Smooth muscle cell (in vitro differentiated cells): ENCODE measurements around the gene COL4A5. TPM values are rescaled to one million over a fixed set of nuclear protein-coding genes. Genes with fewer than 3 reads are reported as not detected.

ENCODE experiments used
- DNase-seq: peaks from one replicate; lab custom pipeline; 2025; ENCODE audit not compliant: unreplicated experiment; lab: John Stamatoyannopoulos, UW
- H2AFZ ChIP-seq: fragments of 200-600 bp; sonication (generic); 2 replicates; pipeline ENCODE4 v1.6.0; 2016; ENCODE audit warnings: antibody characterized with exemption, low read depth, mild to moderate bottlenecking
- H3F3A ChIP-seq: fragments of 200-600 bp; sonication (generic); 2 replicates; pipeline ENCODE4 v1.6.0; 2017; ENCODE audit warnings: antibody characterized with exemption, low read depth
- H3K27ac ChIP-seq: fragments of 200-600 bp; sonication (generic); 2 replicates; pipeline ENCODE4 v1.5.1; 2016; ENCODE audit warnings: low read depth, mild to moderate bottlenecking
- H3K27me3 ChIP-seq: fragments of 200-600 bp; sonication (generic); 2 replicates; pipeline ENCODE4 v1.6.1; 2016; ENCODE audit warnings: low read depth, mild to moderate bottlenecking
- H3K36me3 ChIP-seq: fragments of 200-600 bp; sonication (generic); 2 replicates; pipeline ENCODE4 v1.5.1; 2016; ENCODE audit warnings: low read depth
- H3K4me1 ChIP-seq: fragments of 200-600 bp; sonication (generic); 2 replicates; pipeline ENCODE4 v1.5.1; 2016; ENCODE audit warnings: low read depth
- H3K4me2 ChIP-seq: fragments of 200-600 bp; sonication (generic); 2 replicates; pipeline ENCODE4 v1.6.0; 2016; ENCODE audit warnings: mild to moderate bottlenecking
- H3K4me3 ChIP-seq: fragments of 200-600 bp; sonication (generic); 2 replicates; pipeline ENCODE4 v1.5.1; 2016; ENCODE audit warnings: mild to moderate bottlenecking
- H3K79me2 ChIP-seq: fragments of 200-600 bp; sonication (generic); 2 replicates; pipeline ENCODE4 v1.6.0; 2016; ENCODE audit warnings: low read depth, mild to moderate bottlenecking
- H3K9ac ChIP-seq: fragments of 200-600 bp; sonication (generic); 2 replicates; pipeline ENCODE4 v1.6.0; 2016; ENCODE audit warnings: low read depth
- H3K9me3 ChIP-seq: fragments of 200-600 bp; sonication (generic); replicated peaks from 2 replicates; pipeline ENCODE4 v1.5.1; 2016; ENCODE audit warnings: low read depth
- H4K20me1 ChIP-seq: fragments of 200-600 bp; sonication (generic); 2 replicates; pipeline ENCODE4 v1.6.0; 2016; ENCODE audit warnings: low read depth
- CTCF ChIP-seq: fragments of 200-600 bp; sonication (generic); IDR thresholded peaks from 2 replicates; pipeline ENCODE4 v1.5.1; 2017; ENCODE audit warnings: borderline replicate concordance, mild to moderate bottlenecking, antibody characterized with exemption; ENCODE audit not compliant: insufficient read depth, poor library complexity, severe bottlenecking
- WGBS: methylation state at CpG from one replicate; pipeline ENCODE4 v1.1.7; 2016; ENCODE audit warnings: low lambda C conversion rate; 5-methylcytosine and 5-hydroxymethylcytosine counted together
- polyA plus RNA-seq: library from polyadenylated mRNA; unstranded; fragments of >200 nt; fragmentation: Nextera tagmentation; extraction: Ambion mirVana; gene quantifications from 2 replicates; pipeline ENCODE4 v1.2.1, GENCODE V29; 2016
- total RNA-seq: library from RNA; depleted of rRNA; stranded (reverse); fragments of >200 nt; gene quantifications from 2 replicates; pipeline ENCODE4 v1.2.3, GENCODE V29; 2014

Gene COL4A5
- total and polyA plus RNA-seq, 2 experiments from 2014 or later, result 42.3 to 101 TPM

GRCh38 chrX:108582151-108582550 is 142.5 kb downstream of the COL4A5 start:
- DNase-seq, result no peak
- Histone ChIP-seq H3K79me2 (no peaks in the 10 kb centered on the region), H2AFZ (no peak overlapping the region), H3K27me3 (no peaks in the 10 kb centered on the region), H3K4me1 (no peaks in the 10 kb centered on the region), H3K4me3 (no peak overlapping the region), H3F3A (no peaks in the 10 kb centered on the region), H3K27ac (no peak overlapping the region), H4K20me1 (no peaks in the 10 kb centered on the region), H3K9me3 (no peaks in the 10 kb centered on the region), H3K4me2 (no peak overlapping the region), H3K9ac (no peak overlapping the region), H3K36me3 (no peaks in the 10 kb centered on the region)
- WGBS, result 89% methylated on average over 1 of the region's 1 CpG
- TF ChIP-seq CTCF, result no peak

GRCh38 chrX:108584617-108585211 is 145.1 kb downstream of the COL4A5 start:
- no peaks in the 10 kb centered on the region for H3K27me3 ChIP-seq
- DNase-seq, result no peak

GRCh38 chrX:108590496-108590895 is 150.9 kb downstream of the COL4A5 start:
- H3K4me3 ChIP-seq, result no peak overlapping the region
- H3K9ac ChIP-seq, result no peak overlapping the region
- no peaks in the 10 kb centered on the region for H3F3A ChIP-seq
- H3K36me3 ChIP-seq, result peaks cover 18% of the 10 kb centered on the region
- H3K4me1 ChIP-seq, result no peaks in the 10 kb centered on the region
- H4K20me1 ChIP-seq, result no peaks in the 10 kb centered on the region
- no peak overlapping the region for H3K4me2 ChIP-seq
- H3K27me3 ChIP-seq, result no peaks in the 10 kb centered on the region
- WGBS, result 69% methylated on average over 3 of the region's 3 CpGs
- no peak overlapping the region for H2AFZ ChIP-seq
- peak overlapping the region; percentile 40 for H3K27ac ChIP-seq
- no peaks in the 10 kb centered on the region for H3K79me2 ChIP-seq
- TF ChIP-seq CTCF, result no peak
- H3K9me3 ChIP-seq, result no peaks in the 10 kb centered on the region
- DNase-seq, result no peak

More at GRCh38 chrX:108584617-108585211, 145.1 kb downstream of the COL4A5 start:
- WGBS, result 90% methylated on average over 2 of the region's 2 CpGs
- H3K4me2 ChIP-seq, result no peak overlapping the region
- H3K4me1 ChIP-seq, result no peaks in the 10 kb centered on the region
- H4K20me1 ChIP-seq, result no peaks in the 10 kb centered on the region
- no peaks in the 10 kb centered on the region for H3K79me2 ChIP-seq
- TF ChIP-seq CTCF, result peak; percentile 44
- no peak overlapping the region for H3K9ac ChIP-seq
- no peak overlapping the region for H3K27ac ChIP-seq
- no peak overlapping the region for H2AFZ ChIP-seq
- no peak overlapping the region for H3K4me3 ChIP-seq
- peaks cover 6% of the 10 kb centered on the region for H3K36me3 ChIP-seq
- no peaks in the 10 kb centered on the region for H3F3A ChIP-seq
- H3K9me3 ChIP-seq, result no peaks in the 10 kb centered on the region

DNA sequence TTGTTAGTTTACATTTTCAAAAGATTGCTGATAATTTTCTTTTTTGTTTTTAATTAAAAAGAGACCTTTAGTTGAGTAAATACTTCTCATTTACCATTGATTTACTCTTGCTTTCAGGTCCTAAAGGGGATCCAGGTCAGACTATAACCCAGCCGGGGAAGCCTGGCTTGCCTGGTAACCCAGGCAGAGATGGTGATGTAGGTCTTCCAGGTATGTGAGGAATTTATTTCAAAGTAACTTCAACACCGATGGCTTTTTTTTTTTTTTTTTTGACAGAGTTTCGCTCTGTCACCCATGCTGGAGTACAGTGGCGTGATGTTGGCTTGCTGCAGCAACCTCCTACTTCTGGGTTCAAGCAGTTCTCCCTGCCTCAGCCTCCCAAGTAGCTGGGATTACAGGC is 161.6 kb downstream of the COL4A5 start:
- no peak overlapping the region for H3K9ac ChIP-seq
- H3K4me3 ChIP-seq, result no peak overlapping the region
- H4K20me1 ChIP-seq, result no peaks in the 10 kb centered on the region
- H3K9me3 ChIP-seq, result no peaks in the 10 kb centered on the region
- no peak for DNase-seq
- H3K36me3 ChIP-seq, result no peaks in the 10 kb centered on the region
- no peaks in the 10 kb centered on the region for H3F3A ChIP-seq
- H3K27me3 ChIP-seq, result no peaks in the 10 kb centered on the region
- 77% methylated on average over 4 of the region's 4 CpGs for WGBS
- H3K27ac ChIP-seq, result no peak overlapping the region
- no peak overlapping the region for H2AFZ ChIP-seq
- no peak for TF ChIP-seq CTCF
- no peaks in the 10 kb centered on the region for H3K79me2 ChIP-seq
- no peaks in the 10 kb centered on the region for H3K4me1 ChIP-seq
- H3K4me2 ChIP-seq, result no peak overlapping the region
